GM18867 (cell line): ENCODE data around the gene RAB37.

ENCODE experiments used
- ATAC-seq: cut with Tn5 transposase; IDR thresholded peaks from one replicate; pipeline ENCODE4 v1.9.1; 2021; ENCODE audit warnings: mild to moderate bottlenecking, moderate library complexity; ENCODE audit not compliant: unreplicated experiment

The RAB37 gene

GRCh38 chr17:74760404-74761105 lies 23.5 kb downstream of the RAB37 start:
- ATAC-seq: no peak

- ATAC-seq: no peak
These were observed 24.4 kb downstream of the RAB37 start for GRCh38 chr17:74761419-74761818.

- ATAC-seq: no peak
These were observed 24.9 kb downstream of the RAB37 start for GRCh38 chr17:74761931-74762330.

- ATAC-seq: no peak
These were observed 26.7 kb downstream of the RAB37 start for GRCh38 chr17:74763565-74764387.

- ATAC-seq: no peak
These were observed 27.8 kb downstream of the RAB37 start for GRCh38 chr17:74764751-74765286.

GRCh38 chr17:74766413-74766812 lies 29.4 kb downstream of the RAB37 start:
- no peak for ATAC-seq

GRCh38 chr17:74767111-74767516 lies 30.1 kb downstream of the RAB37 start:
- ATAC-seq: no peak

- no peak for ATAC-seq
These were observed 31.2 kb downstream of the RAB37 start for GRCh38 chr17:74768069-74768762.

- no peak for ATAC-seq
These were observed 31.7 kb downstream of the RAB37 start for GRCh38 chr17:74768763-74769114.

GRCh38 chr17:74769266-74769855 lies 32.3 kb downstream of the RAB37 start:
- no peak for ATAC-seq

- no peak for ATAC-seq
These were observed 32.9 kb downstream of the RAB37 start for GRCh38 chr17:74769856-74770497.

GRCh38 chr17:74770498-74771318 lies 33.7 kb downstream of the RAB37 start:
- peak; percentile 43 for ATAC-seq

- ATAC-seq: no peak
These were observed 34.4 kb downstream of the RAB37 start for GRCh38 chr17:74771319-74771914.

- no peak for ATAC-seq
These were observed 35.0 kb downstream of the RAB37 start for GRCh38 chr17:74772053-74772452.

- ATAC-seq: no peak
These were observed 36.4 kb downstream of the RAB37 start for GRCh38 chr17:74773414-74773813.

- no peak for ATAC-seq
These were observed 36.8 kb downstream of the RAB37 start for GRCh38 chr17:74773871-74774286.

GRCh38 chr17:74775409-74776043 lies 38.5 kb downstream of the RAB37 start:
- no peak for ATAC-seq

- ATAC-seq: peak; percentile 73
These were observed 39.2 kb downstream of the RAB37 start, which contains the start of gene NAT9 for GRCh38 chr17:74776044-74776962. NAT9 (minus strand) TSS chr17:74776345; CDS start chr17:74775698, 647 bp downstream.
